RCC 7860 (cell line): Measurements from ENCODE around the gene RENBP.

Experiments used
- DNase-seq: peaks from one replicate; pipeline ENCODE4 v3.0.0-alpha.2; 2015; ENCODE audit warnings: low spot score
- FAIRE-seq: peaks from 2 replicates; lab custom pipeline; 2012; peaks lifted over from hg19 to GRCh38; lab: Jason Lieb, UNC

The RENBP gene

DNA sequence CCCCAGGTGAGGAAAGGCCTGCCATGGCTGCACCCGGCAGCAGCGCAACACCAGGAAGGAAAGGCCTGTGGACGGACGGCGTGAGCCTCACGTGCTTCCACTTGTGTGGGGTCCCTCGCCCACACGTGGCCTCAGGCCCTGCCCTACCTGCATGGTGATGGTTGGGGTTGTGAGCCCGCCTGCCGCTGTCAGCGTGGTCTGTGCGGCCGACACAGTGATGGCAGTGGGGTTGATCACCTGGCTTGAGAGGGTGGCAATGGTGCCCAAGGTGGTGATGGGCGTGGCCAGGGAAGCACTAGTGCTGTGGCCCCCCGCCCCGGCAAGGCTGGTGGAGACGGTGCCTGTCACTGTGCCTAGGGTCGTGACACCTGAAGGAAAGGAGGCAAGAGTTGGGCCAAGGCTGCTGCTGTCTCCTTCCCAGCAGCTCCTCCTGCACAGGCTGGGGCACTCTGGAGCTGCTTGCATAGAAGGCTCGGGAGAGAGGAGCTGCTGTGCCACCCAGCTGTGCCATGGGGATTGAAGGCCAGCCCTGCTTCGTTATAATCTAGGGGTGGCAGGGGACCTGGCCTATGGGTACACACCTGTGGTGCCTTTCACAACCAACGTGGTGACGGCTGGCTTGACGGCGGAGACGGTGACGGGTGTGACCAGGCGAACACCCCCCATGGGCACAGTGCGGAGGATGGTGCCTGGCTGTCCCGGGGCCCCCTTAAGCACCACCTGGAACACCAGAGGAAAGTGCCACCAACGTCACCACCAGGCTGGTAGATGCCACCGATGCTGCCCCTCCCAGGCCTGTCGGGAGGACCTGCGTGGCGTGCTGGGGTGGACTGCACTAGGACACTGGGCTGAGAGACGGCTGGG is 11.8 kb upstream of the RENBP start:
- DNase-seq, result no peak
- FAIRE-seq, result no peak

GRCh38 chrX:153955228-153955732 is 10.8 kb upstream of the RENBP start:
- DNase-seq (no peak), FAIRE-seq (no peak)

DNA sequence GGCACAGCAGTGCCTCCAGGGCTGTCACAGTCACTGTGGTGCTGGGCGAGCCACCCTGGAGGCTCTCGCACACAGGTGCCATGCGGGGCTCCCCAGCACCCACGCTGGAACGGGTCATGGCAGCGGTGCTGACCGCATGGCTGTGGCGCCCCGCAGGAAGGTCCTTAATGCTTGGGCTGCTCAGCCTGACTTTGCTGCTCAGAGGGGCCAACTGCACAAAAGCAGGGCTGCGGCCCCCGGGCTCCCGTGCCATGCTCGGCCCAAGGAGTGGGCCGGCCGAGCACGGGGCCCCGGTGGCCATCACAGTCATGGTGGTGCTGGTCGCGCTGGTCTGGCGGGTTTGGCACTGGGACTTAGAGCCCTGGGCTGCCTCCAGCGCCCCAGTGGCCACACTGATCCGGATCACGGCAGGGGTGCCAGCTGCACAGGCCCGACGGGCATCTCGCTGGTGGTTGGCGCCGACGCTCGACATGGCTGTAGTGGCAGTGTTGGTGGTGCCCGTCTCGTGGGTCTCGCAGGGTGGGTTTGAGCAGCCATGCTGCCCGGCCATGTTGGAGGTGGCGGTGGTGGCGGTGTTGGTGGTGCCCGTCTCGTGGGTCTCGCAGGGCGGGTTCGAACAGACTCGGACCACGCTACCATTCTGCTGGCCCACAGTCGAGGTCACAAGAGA is 10.2 kb upstream of the RENBP start:
- DNase-seq, result no peak
- FAIRE-seq, result no peak

DNA sequence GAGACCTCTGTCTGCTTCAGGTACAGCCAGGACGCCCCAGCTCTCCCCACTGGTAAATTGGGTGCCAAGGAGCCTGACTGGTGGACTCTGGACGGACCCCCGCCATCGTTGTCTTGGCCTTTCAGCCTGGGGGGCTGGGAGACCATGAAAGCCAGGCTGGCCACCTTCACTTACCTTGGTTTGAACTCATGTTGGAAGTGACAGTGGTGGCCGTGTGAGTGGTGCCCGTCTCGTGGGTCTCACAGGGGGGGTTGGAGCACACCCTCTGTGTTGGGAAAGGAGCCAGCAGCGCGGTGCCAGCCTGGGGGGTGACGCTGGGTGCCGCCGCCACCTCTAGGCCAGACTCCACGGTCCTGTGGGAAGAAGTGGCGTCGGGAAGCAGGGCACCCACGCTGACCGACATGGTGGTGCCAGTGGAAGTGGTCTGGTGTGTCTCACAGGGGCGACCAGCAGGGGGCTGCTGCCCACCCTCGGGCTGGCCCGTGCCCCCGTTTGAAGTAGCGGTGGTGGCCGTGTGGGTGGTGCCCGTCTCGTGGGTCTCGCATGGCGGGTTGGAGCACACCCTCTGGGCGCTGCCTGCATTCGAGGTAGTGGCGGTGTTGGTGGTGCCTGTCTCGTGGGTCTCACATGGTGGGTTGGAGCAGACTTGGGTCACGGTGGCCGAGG is 9.6 kb upstream of the RENBP start:
- FAIRE-seq, result no peak
- no peak for DNase-seq

DNA sequence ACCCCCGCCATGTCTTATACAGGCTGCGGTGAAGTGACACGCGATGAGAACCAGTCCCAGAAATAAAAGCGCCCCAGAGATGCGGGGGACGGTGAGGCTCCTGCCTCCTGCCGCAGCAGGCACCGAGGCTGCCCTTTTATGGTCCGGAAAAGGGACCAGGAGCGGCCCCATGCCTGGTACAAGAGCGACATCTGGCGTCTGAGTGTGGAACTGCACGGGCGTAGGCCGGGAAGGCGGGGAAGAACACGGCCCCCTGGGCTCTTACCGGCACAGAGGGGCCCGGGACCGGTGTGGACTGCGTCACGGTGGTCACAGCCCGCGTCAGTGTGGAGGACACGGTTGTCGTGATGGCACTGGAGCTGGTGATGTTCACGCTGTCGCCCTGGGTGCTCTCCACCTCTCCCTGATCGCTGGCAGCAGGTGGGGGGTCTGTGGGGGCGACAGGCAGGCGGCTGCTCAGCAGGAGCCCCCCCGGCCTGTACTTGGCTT is 8.9 kb upstream of the RENBP start:
- FAIRE-seq (no peak), DNase-seq (no peak)

- DNase-seq, result no peak
- no peak for FAIRE-seq
Observed at GRCh38 chrX:153952373-153953026, 8.1 kb upstream of the RENBP start.

GRCh38 chrX:153951683-153952372 is 7.4 kb upstream of the RENBP start:
- DNase-seq (no peak), FAIRE-seq (no peak)

- FAIRE-seq (no peak), DNase-seq (no peak)
Observed at GRCh38 chrX:153950127-153950526, 5.7 kb upstream of the RENBP start.

- DNase-seq, result no peak
- no peak for FAIRE-seq
Observed at GRCh38 chrX:153948847-153949805, 4.7 kb upstream of the RENBP start.

- DNase-seq, result no peak
- FAIRE-seq, result no peak
Observed at GRCh38 chrX:153948002-153948466, 3.6 kb upstream of the RENBP start.

GRCh38 chrX:153947009-153947769 is 2.7 kb upstream of the RENBP start:
- FAIRE-seq, result peak; percentile 88

GRCh38 chrX:153945956-153946943 is 1.8 kb upstream of the RENBP start:
- no peak for DNase-seq
- FAIRE-seq, result no peak

More at GRCh38 chrX:153947009-153947769, 2.7 kb upstream of the RENBP start:
- peak; percentile 68 for DNase-seq

DNA sequence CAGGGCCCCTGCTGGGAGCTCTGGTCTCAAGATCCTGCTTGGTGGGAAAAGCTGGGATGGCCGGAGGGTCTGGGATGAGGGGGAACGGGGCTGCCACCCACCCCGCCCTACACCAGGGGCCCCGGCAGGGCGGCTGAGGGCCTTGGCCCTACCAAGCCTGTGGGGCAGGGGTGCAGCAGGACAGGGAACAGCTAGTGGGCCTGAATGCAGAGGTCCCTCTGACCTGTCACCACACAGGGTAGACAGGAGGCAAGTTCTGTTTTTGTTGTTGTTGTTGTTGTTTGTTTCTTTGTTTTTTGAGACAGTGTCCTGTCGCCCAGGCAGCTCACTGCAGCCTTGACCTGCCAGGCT is 332 bp upstream of the RENBP start:
- DNase-seq, result no peak
- no peak for FAIRE-seq

GRCh38 chrX:153941336-153942252 is 2.8 kb downstream of the RENBP start:
- no peak for DNase-seq
- no peak for FAIRE-seq

GRCh38 chrX:153939573-153939972 is 4.9 kb downstream of the RENBP start:
- FAIRE-seq (no peak), DNase-seq (no peak)

DNA sequence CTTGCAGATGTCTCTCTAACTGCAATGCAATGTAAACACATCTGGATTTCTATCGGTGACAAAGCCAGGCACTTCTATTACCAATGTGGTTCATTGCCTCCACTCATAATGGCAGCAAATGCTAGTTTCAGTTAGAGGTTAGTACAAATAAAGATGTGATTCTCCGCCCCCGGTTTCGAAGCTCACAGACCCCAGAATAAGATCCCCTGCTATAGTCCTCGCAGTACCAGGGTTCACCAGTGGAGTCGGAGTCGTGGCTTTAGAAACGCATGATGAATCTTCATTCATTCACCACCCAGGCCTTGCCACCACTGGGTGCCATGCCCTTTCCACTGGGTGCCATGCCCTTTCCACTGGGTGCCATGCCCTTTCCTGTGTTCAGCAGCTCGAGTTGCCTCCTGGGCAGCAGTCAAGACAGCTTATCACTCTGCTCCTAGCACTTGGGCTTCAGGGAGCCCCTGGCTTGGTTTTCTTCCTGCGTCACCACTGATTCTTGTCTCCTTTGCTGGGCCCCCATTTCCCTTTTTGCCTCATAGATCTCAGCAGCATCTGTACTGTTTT is 6.1 kb downstream of the RENBP start:
- FAIRE-seq (no peak), DNase-seq (no peak)
